Vagina (tissue), 2 donors: ENCODE data around the gene ACVR2B. TPM values are rescaled to one million over a fixed set of nuclear protein-coding genes. Genes with fewer than 3 reads are reported as not detected.

Source experiments
- DNase-seq, 2 donors: peaks; one replicate each; pipeline ENCODE4 v3.0.0-alpha.2; 2017; ENCODE audit errors: extremely low spot score in 2 of 2
- H3K27ac ChIP-seq: fragments of 200-600 bp; sonication (generic); one replicate; pipeline ENCODE4 v1.5.1; 2019
- H3K27me3 ChIP-seq: fragments of 200-600 bp; sonication (generic); one replicate; pipeline ENCODE4 v1.5.1; 2019
- H3K36me3 ChIP-seq, 2 donors: fragments of 200-600 bp; sonication (generic); one replicate each; pipeline ENCODE4 v1.5.1; 2017 to 2019
- H3K4me1 ChIP-seq: fragments of 200-600 bp; sonication (generic); one replicate; pipeline ENCODE4 v1.5.1; 2019
- H3K4me3 ChIP-seq, 2 donors: fragments of 200-600 bp; sonication (generic); 1 replicate in 1 of 2; 2 replicates in 1 of 2; pipeline ENCODE4 v1.5.1; 2016 to 2019
- H3K9me3 ChIP-seq: fragments of 200-600 bp; sonication (generic); one replicate; pipeline ENCODE4 v1.5.1; 2019
- CTCF ChIP-seq, 3 experiments: fragments of 450-650 bp in 2 of 3; fragments of 200-600 bp in 1 of 3; sonication (generic) in 1 of 3; IDR thresholded peaks; one replicate each; pipeline ENCODE4 v1.5.1; 2017 to 2019; ENCODE audit warnings: antibody characterized with exemption in 3 of 3, mild to moderate bottlenecking in 2 of 3, moderate library complexity in 2 of 3
- POLR2A ChIP-seq, 2 donors: fragments of 450-650 bp; IDR thresholded peaks; one replicate each; pipeline ENCODE4 v1.6.1; 2017; ENCODE audit warnings: antibody characterized with exemption in 2 of 2, mild to moderate bottlenecking in 2 of 2, moderate library complexity in 2 of 2
- POLR2AphosphoS5 ChIP-seq, 2 donors: sonication (generic); formaldehyde crosslinking; IDR thresholded peaks; one replicate each; pipeline ENCODE4 v1.9.0; 2017; ENCODE audit warnings: antibody characterized with exemption in 2 of 2, mild to moderate bottlenecking in 2 of 2, low read depth in 1 of 2; ENCODE audit not compliant: insufficient read depth in 1 of 2
- intact Hi-C: fragments of 100-400 bp; cut with DNase I; formaldehyde crosslinking; loops from one replicate; pipeline ENCODE4 v1.15.1; 2023
- total RNA-seq: library from RNA; depleted of rRNA; stranded (reverse); fragments of >200 nt; gene quantifications from one replicate; pipeline ENCODE4 v1.2.3, GENCODE V29; 2016

The ACVR2B gene
- total RNA-seq, 1 donor from 2014 or later = 3.7 TPM

- H3K27ac ChIP-seq = no peak overlapping the region
- H3K4me1 ChIP-seq = peaks cover 71% of the 10 kb centered on the region
Observed at GRCh38 chr3:38457111-38458003, 3.7 kb downstream of the ACVR2B start.

GRCh38 chr3:38458796-38459498, 5.3 kb downstream of the ACVR2B start:
- peaks cover 65% of the 10 kb centered on the region for H3K4me1 ChIP-seq
- TF ChIP-seq POLR2A (IDR thresholded peaks at IDR 0.05) (no peak), CTCF (IDR thresholded peaks at IDR 0.05) (no peak), POLR2AphosphoS5 (IDR thresholded peaks at IDR 0.05; ENCODE audit: insufficient read depth in 1 of 2, low read depth in 1 of 2) (peak in 1 of 2 donors; percentile 45)
- no peak for DNase-seq
- peak overlapping the region in 1 of 2 donors; percentile 7 for H3K4me3 ChIP-seq
- intact Hi-C loops = loop anchor here (10.0 kb wide), 1 partner anchor 324 kb away; the partner anchor contains the start of genes ACAA1 and MYD88
- H3K27me3 ChIP-seq = no peaks in the 10 kb centered on the region
- peak overlapping the region; percentile 38 for H3K27ac ChIP-seq
- no peaks in the 10 kb centered on the region for H3K36me3 ChIP-seq
- no peaks in the 10 kb centered on the region for H3K9me3 ChIP-seq

More at GRCh38 chr3:38457111-38458003, 3.7 kb downstream of the ACVR2B start:
- no peak for DNase-seq
- H3K9me3 ChIP-seq = no peaks in the 10 kb centered on the region
- intact Hi-C loops = loop anchor here (10.0 kb wide), 1 partner anchor 323 kb away; the partner anchor contains the start of genes ACAA1 and MYD88
- no peak overlapping the region for H3K4me3 ChIP-seq
- no peak for TF ChIP-seq POLR2A (IDR thresholded peaks at IDR 0.05)
- no peak for TF ChIP-seq CTCF (IDR thresholded peaks at IDR 0.05)
- TF ChIP-seq POLR2AphosphoS5 (IDR thresholded peaks at IDR 0.05; ENCODE audit: insufficient read depth in 1 of 2, low read depth in 1 of 2) = no peak
- no peaks in the 10 kb centered on the region for H3K36me3 ChIP-seq
- H3K27me3 ChIP-seq = no peaks in the 10 kb centered on the region

- Histone ChIP-seq H3K9me3 (no peaks in the 10 kb centered on the region), H3K4me3 (peak overlapping the region in 1 of 2 donors; percentile 7), H3K4me1 (peaks cover 65% of the 10 kb centered on the region), H3K36me3 (no peaks in the 10 kb centered on the region), H3K27me3 (no peaks in the 10 kb centered on the region), H3K27ac (peak overlapping the region; percentile 38)
- TF ChIP-seq CTCF (IDR thresholded peaks at IDR 0.05) (no peak), POLR2AphosphoS5 (IDR thresholded peaks at IDR 0.05; ENCODE audit: insufficient read depth in 1 of 2, low read depth in 1 of 2) (peak in 1 of 2 donors; percentile 2), POLR2A (IDR thresholded peaks at IDR 0.05) (no peak)
- no peak for DNase-seq
- intact Hi-C loops = loop anchor here (10.0 kb wide), 1 partner anchor 325 kb away; the partner anchor contains the start of genes ACAA1 and MYD88
Observed at GRCh38 chr3:38459499-38460048, 5.9 kb downstream of the ACVR2B start.

- intact Hi-C loops = no loop called here
- no peak for DNase-seq
- TF ChIP-seq POLR2A (IDR thresholded peaks at IDR 0.05) (no peak), CTCF (IDR thresholded peaks at IDR 0.05) (no peak), POLR2AphosphoS5 (IDR thresholded peaks at IDR 0.05; ENCODE audit: insufficient read depth in 1 of 2, low read depth in 1 of 2) (no peak)
- Histone ChIP-seq H3K27me3 (no peaks in the 10 kb centered on the region), H3K4me3 (no peak overlapping the region), H3K27ac (peak overlapping the region; percentile 31), H3K4me1 (peaks cover 57% of the 10 kb centered on the region), H3K9me3 (no peaks in the 10 kb centered on the region), H3K36me3 (no peaks in the 10 kb centered on the region)
Observed at GRCh38 chr3:38460377-38461270, 6.9 kb downstream of the ACVR2B start.
